Measurements from ENCODE around the gene MAL. TPM values are rescaled to one million over a fixed set of nuclear protein-coding genes. Genes with fewer than 3 reads are reported as not detected.
"Not testable (repeated sequence)": the region's sequence is repeated elsewhere in the genome, so short reads cannot be mapped to it uniquely, and the experiment has no call there.

MAL gene
- total RNA-seq, 1 donor from 2014 or later: 250 TPM

GRCh38 chr2:95037384-95037839 is 11.9 kb downstream of the MAL start:
- Mint-ChIP-seq H3K9me3 (peaks cover 19% of the 10 kb centered on the region), H3K27me3 (peaks cover 13% of the 10 kb centered on the region), H3K4me3 (peak overlapping the region; percentile 44), H3K4me1 (ENCODE audit: unreplicated experiment) (peaks cover 20% of the 10 kb centered on the region), H3K27ac (peak overlapping the region; percentile 47), H3K36me3 (peaks cover 13% of the 10 kb centered on the region)
- no peak for TF ChIP-seq CTCF (conservative IDR thresholded peaks at IDR 0.05)
- DNase-seq (ENCODE audit: extremely low spot score, unreplicated experiment): no peak

- H3K4me3 Mint-ChIP-seq; DNase-seq (ENCODE audit: extremely low spot score, unreplicated experiment); H3K27ac Mint-ChIP-seq: not testable (repeated sequence)
- Mint-ChIP-seq H3K9me3 (peaks cover 19% of the 10 kb centered on the region), H3K27me3 (peaks cover 14% of the 10 kb centered on the region), H3K4me1 (ENCODE audit: unreplicated experiment) (peaks cover 20% of the 10 kb centered on the region), H3K36me3 (peaks cover 13% of the 10 kb centered on the region)
These were observed 12.5 kb downstream of the MAL start for GRCh38 chr2:95037841-95038585.

- Mint-ChIP-seq H3K4me1 (ENCODE audit: unreplicated experiment) (peaks cover 20% of the 10 kb centered on the region), H3K36me3 (peaks cover 13% of the 10 kb centered on the region), H3K9me3 (peaks cover 19% of the 10 kb centered on the region), H3K4me3 (no peak overlapping the region), H3K27ac (peak overlapping the region; percentile 1), H3K27me3 (peaks cover 19% of the 10 kb centered on the region)
- no peak for TF ChIP-seq CTCF (conservative IDR thresholded peaks at IDR 0.05)
- DNase-seq (ENCODE audit: extremely low spot score, unreplicated experiment): no peak
These were observed 13.3 kb downstream of the MAL start for GRCh38 chr2:95038635-95039298.

GRCh38 chr2:95039363-95039762 is 13.9 kb downstream of the MAL start:
- no peak for DNase-seq (ENCODE audit: extremely low spot score, unreplicated experiment)
- peaks cover 13% of the 10 kb centered on the region for H3K36me3 Mint-ChIP-seq
- peak overlapping the region; percentile 20 for H3K4me3 Mint-ChIP-seq
- H3K4me1 Mint-ChIP-seq (ENCODE audit: unreplicated experiment): peaks cover 20% of the 10 kb centered on the region
- no peak overlapping the region for H3K27ac Mint-ChIP-seq
- peaks cover 19% of the 10 kb centered on the region for H3K9me3 Mint-ChIP-seq
- peaks cover 21% of the 10 kb centered on the region for H3K27me3 Mint-ChIP-seq
- no peak for TF ChIP-seq CTCF (conservative IDR thresholded peaks at IDR 0.05)

GRCh38 chr2:95039978-95040377 is 14.5 kb downstream of the MAL start:
- Mint-ChIP-seq H3K9me3 (peaks cover 19% of the 10 kb centered on the region), H3K4me3 (peak overlapping the region; percentile 15), H3K4me1 (ENCODE audit: unreplicated experiment) (peaks cover 20% of the 10 kb centered on the region), H3K27ac (peak overlapping the region; percentile 29), H3K27me3 (peaks cover 23% of the 10 kb centered on the region), H3K36me3 (peaks cover 13% of the 10 kb centered on the region)
- DNase-seq (ENCODE audit: extremely low spot score, unreplicated experiment): no peak
- no peak for TF ChIP-seq CTCF (conservative IDR thresholded peaks at IDR 0.05)

- H3K4me1 Mint-ChIP-seq (ENCODE audit: unreplicated experiment): peaks cover 16% of the 10 kb centered on the region
- no peak for TF ChIP-seq CTCF (conservative IDR thresholded peaks at IDR 0.05)
- peaks cover 15% of the 10 kb centered on the region for H3K9me3 Mint-ChIP-seq
- no peak overlapping the region for H3K4me3 Mint-ChIP-seq
- peaks cover 9% of the 10 kb centered on the region for H3K36me3 Mint-ChIP-seq
- H3K27ac Mint-ChIP-seq: no peak overlapping the region
- peaks cover 21% of the 10 kb centered on the region for H3K27me3 Mint-ChIP-seq
- DNase-seq (ENCODE audit: extremely low spot score, unreplicated experiment): no peak
These were observed 14.9 kb downstream of the MAL start for GRCh38 chr2:95040426-95040825.

Measured in type B pancreatic cell (in vitro differentiated cells).